ENCODE measurements around the gene BRIP1.
A peak's percentile ranks its signal among the peaks of the same experiment; 100 is the strongest.
"Not testable (repeated sequence)": the region's sequence is repeated elsewhere in the genome, so short reads cannot be mapped to it uniquely, and the experiment has no call there.

The BRIP1 gene

GRCh38 chr17:61862105-61862574 is 1.2 kb downstream of the BRIP1 start:
- Histone ChIP-seq H3K27me3 (ENCODE audit: control insufficient read depth, insufficient read depth, low read length) (no peaks in the 10 kb centered on the region), H3K4me1 (ENCODE audit: control insufficient read depth, low read depth, low read length) (peaks cover 13% of the 10 kb centered on the region), H3K36me3 (ENCODE audit: control insufficient read depth, low read depth, low read length) (peaks cover 15% of the 10 kb centered on the region), H3K4me3 (ENCODE audit: low read length) (peak overlapping the region; percentile 92), H3K9me3 (ENCODE audit: control insufficient read depth, low read depth, low read length) (no peaks in the 10 kb centered on the region), H3K9ac (ENCODE audit: low read length) (peak overlapping the region; percentile 96), H3K27ac (ENCODE audit: low read length) (peak overlapping the region; percentile 2)

GRCh38 chr17:61860397-61860796 is 2.9 kb downstream of the BRIP1 start:
- H3K27me3 ChIP-seq (ENCODE audit: control insufficient read depth, insufficient read depth, low read length); H3K4me3 ChIP-seq (ENCODE audit: low read length); H3K9me3 ChIP-seq (ENCODE audit: control insufficient read depth, low read depth, low read length); H3K27ac ChIP-seq (ENCODE audit: low read length); H3K9ac ChIP-seq (ENCODE audit: low read length): not testable (repeated sequence)
- peaks cover 13% of the 10 kb centered on the region for H3K4me1 ChIP-seq (ENCODE audit: control insufficient read depth, low read depth, low read length)
- peaks cover 27% of the 10 kb centered on the region for H3K36me3 ChIP-seq (ENCODE audit: control insufficient read depth, low read depth, low read length)

- Histone ChIP-seq H3K4me1 (ENCODE audit: control insufficient read depth, low read depth, low read length) (no peaks in the 10 kb centered on the region), H3K27ac (ENCODE audit: low read length) (no peak overlapping the region), H3K36me3 (ENCODE audit: control insufficient read depth, low read depth, low read length) (peaks cover 50% of the 10 kb centered on the region)
Observed at GRCh38 chr17:61856035-61856434, 7.3 kb downstream of the BRIP1 start.

GRCh38 chr17:61852857-61853256 is 10.5 kb downstream of the BRIP1 start:
- no peak overlapping the region for H3K4me3 ChIP-seq (ENCODE audit: low read length)
- no peak overlapping the region for H3K9ac ChIP-seq (ENCODE audit: low read length)
- H3K9me3 ChIP-seq (ENCODE audit: control insufficient read depth, low read depth, low read length) = no peaks in the 10 kb centered on the region
- no peaks in the 10 kb centered on the region for H3K4me1 ChIP-seq (ENCODE audit: control insufficient read depth, low read depth, low read length)
- H3K36me3 ChIP-seq (ENCODE audit: control insufficient read depth, low read depth, low read length) = peaks cover 40% of the 10 kb centered on the region
- H3K27me3 ChIP-seq (ENCODE audit: control insufficient read depth, insufficient read depth, low read length) = no peaks in the 10 kb centered on the region
- no peak overlapping the region for H3K27ac ChIP-seq (ENCODE audit: low read length)

More at GRCh38 chr17:61856035-61856434, 7.3 kb downstream of the BRIP1 start:
- no peak overlapping the region for H3K4me3 ChIP-seq (ENCODE audit: low read length)
- no peak overlapping the region for H3K9ac ChIP-seq (ENCODE audit: low read length)
- H3K9me3 ChIP-seq (ENCODE audit: control insufficient read depth, low read depth, low read length) = no peaks in the 10 kb centered on the region
- no peaks in the 10 kb centered on the region for H3K27me3 ChIP-seq (ENCODE audit: control insufficient read depth, insufficient read depth, low read length)

GRCh38 chr17:61849674-61850073 is 13.7 kb downstream of the BRIP1 start:
- peaks cover 36% of the 10 kb centered on the region for H3K36me3 ChIP-seq (ENCODE audit: control insufficient read depth, low read depth, low read length)
- H3K27ac ChIP-seq (ENCODE audit: low read length) = no peak overlapping the region
- H3K4me3 ChIP-seq (ENCODE audit: low read length) = no peak overlapping the region
- H3K27me3 ChIP-seq (ENCODE audit: control insufficient read depth, insufficient read depth, low read length) = no peaks in the 10 kb centered on the region
- H3K9me3 ChIP-seq (ENCODE audit: control insufficient read depth, low read depth, low read length) = no peaks in the 10 kb centered on the region
- H3K4me1 ChIP-seq (ENCODE audit: control insufficient read depth, low read depth, low read length) = no peaks in the 10 kb centered on the region
- no peak overlapping the region for H3K9ac ChIP-seq (ENCODE audit: low read length)

- Histone ChIP-seq H3K27ac (ENCODE audit: low read length) (no peak overlapping the region), H3K36me3 (ENCODE audit: control insufficient read depth, low read depth, low read length) (peaks cover 37% of the 10 kb centered on the region), H3K4me3 (ENCODE audit: low read length) (no peak overlapping the region), H3K9me3 (ENCODE audit: control insufficient read depth, low read depth, low read length) (no peaks in the 10 kb centered on the region), H3K27me3 (ENCODE audit: control insufficient read depth, insufficient read depth, low read length) (no peaks in the 10 kb centered on the region), H3K4me1 (ENCODE audit: control insufficient read depth, low read depth, low read length) (no peaks in the 10 kb centered on the region), H3K9ac (ENCODE audit: low read length) (no peak overlapping the region)
Observed at GRCh38 chr17:61848896-61849295, 14.4 kb downstream of the BRIP1 start.

- no peaks in the 10 kb centered on the region for H3K27me3 ChIP-seq (ENCODE audit: control insufficient read depth, insufficient read depth, low read length)
Observed at GRCh38 chr17:61848247-61848646, 15.1 kb downstream of the BRIP1 start.

GRCh38 chr17:61847659-61848058 is 15.7 kb downstream of the BRIP1 start:
- Histone ChIP-seq H3K36me3 (ENCODE audit: control insufficient read depth, low read depth, low read length) (peaks cover 30% of the 10 kb centered on the region), H3K27me3 (ENCODE audit: control insufficient read depth, insufficient read depth, low read length) (no peaks in the 10 kb centered on the region), H3K9ac (ENCODE audit: low read length) (no peak overlapping the region)

More at GRCh38 chr17:61848247-61848646, 15.1 kb downstream of the BRIP1 start:
- Histone ChIP-seq H3K4me3 (ENCODE audit: low read length) (no peak overlapping the region), H3K4me1 (ENCODE audit: control insufficient read depth, low read depth, low read length) (no peaks in the 10 kb centered on the region), H3K9ac (ENCODE audit: low read length) (no peak overlapping the region), H3K27ac (ENCODE audit: low read length) (no peak overlapping the region), H3K36me3 (ENCODE audit: control insufficient read depth, low read depth, low read length) (peaks cover 35% of the 10 kb centered on the region), H3K9me3 (ENCODE audit: control insufficient read depth, low read depth, low read length) (no peaks in the 10 kb centered on the region)

GRCh38 chr17:61846761-61847375 is 16.5 kb downstream of the BRIP1 start:
- H3K36me3 ChIP-seq (ENCODE audit: control insufficient read depth, low read depth, low read length) = peaks cover 27% of the 10 kb centered on the region

More at GRCh38 chr17:61847659-61848058, 15.7 kb downstream of the BRIP1 start:
- H3K4me3 ChIP-seq (ENCODE audit: low read length) = no peak overlapping the region
- H3K9me3 ChIP-seq (ENCODE audit: control insufficient read depth, low read depth, low read length) = no peaks in the 10 kb centered on the region
- H3K4me1 ChIP-seq (ENCODE audit: control insufficient read depth, low read depth, low read length) = no peaks in the 10 kb centered on the region
- no peak overlapping the region for H3K27ac ChIP-seq (ENCODE audit: low read length)

GRCh38 chr17:61846088-61846487 is 17.2 kb downstream of the BRIP1 start:
- Histone ChIP-seq H3K4me3 (ENCODE audit: low read length) (no peak overlapping the region), H3K36me3 (ENCODE audit: control insufficient read depth, low read depth, low read length) (peaks cover 27% of the 10 kb centered on the region), H3K9me3 (ENCODE audit: control insufficient read depth, low read depth, low read length) (no peaks in the 10 kb centered on the region), H3K27me3 (ENCODE audit: control insufficient read depth, insufficient read depth, low read length) (no peaks in the 10 kb centered on the region), H3K9ac (ENCODE audit: low read length) (no peak overlapping the region), H3K27ac (ENCODE audit: low read length) (no peak overlapping the region), H3K4me1 (ENCODE audit: control insufficient read depth, low read depth, low read length) (no peaks in the 10 kb centered on the region)

More at GRCh38 chr17:61846761-61847375, 16.5 kb downstream of the BRIP1 start:
- no peak overlapping the region for H3K9ac ChIP-seq (ENCODE audit: low read length)
- H3K9me3 ChIP-seq (ENCODE audit: control insufficient read depth, low read depth, low read length) = no peaks in the 10 kb centered on the region
- no peaks in the 10 kb centered on the region for H3K4me1 ChIP-seq (ENCODE audit: control insufficient read depth, low read depth, low read length)
- no peak overlapping the region for H3K4me3 ChIP-seq (ENCODE audit: low read length)
- no peak overlapping the region for H3K27ac ChIP-seq (ENCODE audit: low read length)
- H3K27me3 ChIP-seq (ENCODE audit: control insufficient read depth, insufficient read depth, low read length) = no peaks in the 10 kb centered on the region

- no peaks in the 10 kb centered on the region for H3K9me3 ChIP-seq (ENCODE audit: control insufficient read depth, low read depth, low read length)
- no peaks in the 10 kb centered on the region for H3K27me3 ChIP-seq (ENCODE audit: control insufficient read depth, insufficient read depth, low read length)
- no peak overlapping the region for H3K27ac ChIP-seq (ENCODE audit: low read length)
- H3K4me1 ChIP-seq (ENCODE audit: control insufficient read depth, low read depth, low read length) = no peaks in the 10 kb centered on the region
- no peak overlapping the region for H3K4me3 ChIP-seq (ENCODE audit: low read length)
- peaks cover 24% of the 10 kb centered on the region for H3K36me3 ChIP-seq (ENCODE audit: control insufficient read depth, low read depth, low read length)
- no peak overlapping the region for H3K9ac ChIP-seq (ENCODE audit: low read length)
Observed at GRCh38 chr17:61843435-61843834, 19.9 kb downstream of the BRIP1 start.

- Histone ChIP-seq H3K4me1 (ENCODE audit: control insufficient read depth, low read depth, low read length) (no peaks in the 10 kb centered on the region), H3K4me3 (ENCODE audit: low read length) (no peak overlapping the region), H3K9me3 (ENCODE audit: control insufficient read depth, low read depth, low read length) (no peaks in the 10 kb centered on the region), H3K9ac (ENCODE audit: low read length) (no peak overlapping the region), H3K27me3 (ENCODE audit: control insufficient read depth, insufficient read depth, low read length) (no peaks in the 10 kb centered on the region), H3K27ac (ENCODE audit: low read length) (no peak overlapping the region), H3K36me3 (ENCODE audit: control insufficient read depth, low read depth, low read length) (peaks cover 24% of the 10 kb centered on the region)
Observed at GRCh38 chr17:61842899-61843298, 20.4 kb downstream of the BRIP1 start.
